HG03378 (cell line): ENCODE data around the gene AMER2.

Source experiments
- ATAC-seq: cut with Tn5 transposase; IDR thresholded peaks from one replicate; pipeline ENCODE4 v1.9.1; 2021; ENCODE audit warnings: mild to moderate bottlenecking, moderate library complexity; ENCODE audit not compliant: unreplicated experiment

The AMER2 gene

GRCh38 chr13:25171517-25172302 is at the start of gene AMER2:
Gene AMER2, minus strand, starts transcription at chr13:25172288. Its CDS starts 669 bp downstream, at chr13:25171619.
- ATAC-seq: no peak

- ATAC-seq: no peak
Measured at GRCh38 chr13:25218019-25218418, 45.9 kb upstream of the AMER2 start.

GRCh38 chr13:25217023-25217885 is 45.2 kb upstream of the AMER2 start:
- no peak for ATAC-seq

- ATAC-seq: no peak
Measured at GRCh38 chr13:25215253-25215575, 43.1 kb upstream of the AMER2 start.

GRCh38 chr13:25214491-25215252 is 42.6 kb upstream of the AMER2 start:
- no peak for ATAC-seq

- no peak for ATAC-seq
Measured at GRCh38 chr13:25213715-25214114, 41.6 kb upstream of the AMER2 start.

GRCh38 chr13:25210842-25211569 is 38.9 kb upstream of the AMER2 start:
- ATAC-seq: no peak

- no peak for ATAC-seq
Measured at GRCh38 chr13:25207291-25207810, 35.3 kb upstream of the AMER2 start.

- ATAC-seq: no peak
Measured at GRCh38 chr13:25204863-25205262, 32.8 kb upstream of the AMER2 start.

GRCh38 chr13:25203127-25203740 is 31.1 kb upstream of the AMER2 start:
- no peak for ATAC-seq

- ATAC-seq: no peak
Measured at GRCh38 chr13:25200783-25201182, 28.7 kb upstream of the AMER2 start.

GRCh38 chr13:25198647-25199046 is 26.6 kb upstream of the AMER2 start:
- ATAC-seq: no peak

- no peak for ATAC-seq
Measured at GRCh38 chr13:25196971-25197370, 24.9 kb upstream of the AMER2 start.

- no peak for ATAC-seq
Measured at GRCh38 chr13:25192936-25193335, 20.8 kb upstream of the AMER2 start.

- ATAC-seq: no peak
Measured at GRCh38 chr13:25192489-25192888, 20.4 kb upstream of the AMER2 start.

GRCh38 chr13:25192052-25192451 is 20.0 kb upstream of the AMER2 start:
- ATAC-seq: no peak

GRCh38 chr13:25190771-25191170 is 18.7 kb upstream of the AMER2 start:
- ATAC-seq: no peak

GRCh38 chr13:25190256-25190655 is 18.2 kb upstream of the AMER2 start:
- ATAC-seq: no peak

- ATAC-seq: no peak
Measured at GRCh38 chr13:25187596-25187995, 15.5 kb upstream of the AMER2 start.

GRCh38 chr13:25186187-25186586 is 14.1 kb upstream of the AMER2 start:
- no peak for ATAC-seq
